ENCODE data around the gene TNFRSF19.

DNA sequence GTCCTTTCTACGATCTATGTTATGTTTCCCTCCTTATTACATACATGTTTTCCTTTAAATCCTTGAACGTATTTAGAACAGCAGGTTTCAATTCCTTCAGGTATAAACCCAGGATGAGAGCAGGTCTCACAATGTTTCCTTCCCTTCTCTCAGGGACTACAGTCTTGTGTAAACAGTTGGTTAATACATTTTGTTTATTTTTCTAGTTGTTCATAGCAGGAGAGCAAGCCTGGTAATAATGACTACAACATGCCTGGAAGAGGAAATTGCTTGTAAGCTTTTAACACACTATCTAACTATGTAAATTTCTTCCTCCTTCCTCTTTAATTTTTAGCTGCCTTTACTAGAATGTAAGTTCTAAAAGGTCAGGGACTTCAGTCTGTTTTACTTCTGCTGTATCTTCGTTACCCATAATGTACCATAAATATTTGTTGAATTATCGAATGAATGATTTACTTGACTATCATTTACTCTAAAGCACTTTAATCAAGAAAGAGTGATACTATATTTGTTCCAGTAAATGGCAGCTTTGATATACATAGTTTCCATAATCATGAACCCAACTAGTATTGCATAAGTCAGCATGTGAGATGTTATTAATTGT is 28.9 kb upstream of the TNFRSF19 start:
- TF ChIP-seq ZNF274 (IDR thresholded peaks at IDR 0.05; ENCODE audit: low read depth, low read length): no peak
- no peak for TF ChIP-seq SUZ12 (IDR thresholded peaks at IDR 0.05; ENCODE audit: extremely low read depth, insufficient read depth, insufficient read length)

Data from NT2/D1 (cell line).